ENCODE measurements around the gene APOBR. TPM values are rescaled to one million over a fixed set of nuclear protein-coding genes. Genes with fewer than 3 reads are reported as not detected.

Gene APOBR
- total RNA-seq, 1 donor from 2014 or later, result 17.7 TPM

- no peak for TF ChIP-seq CTCF (IDR thresholded peaks at IDR 0.05)
- ATAC-seq, result no peak
- intact Hi-C loops (cut with DNase I), result no loop called here
- Histone ChIP-seq H3K4me1 (no peaks in the 10 kb centered on the region), H3K9me3 (no peaks in the 10 kb centered on the region), H3K4me3 (no peak overlapping the region), H3K27me3 (no peaks in the 10 kb centered on the region), H3K27ac (no peak overlapping the region), H3K36me3 (no peaks in the 10 kb centered on the region)
- DNase-seq, result no peak
Observed at GRCh38 chr16:28501258-28502232, 7.1 kb downstream of the APOBR start.

GRCh38 chr16:28502290-28502689, 7.8 kb downstream of the APOBR start:
- Histone ChIP-seq H3K27me3 (no peaks in the 10 kb centered on the region), H3K9me3 (no peaks in the 10 kb centered on the region), H3K4me3 (no peak overlapping the region), H3K27ac (no peak overlapping the region), H3K36me3 (no peaks in the 10 kb centered on the region), H3K4me1 (no peaks in the 10 kb centered on the region)
- TF ChIP-seq CTCF (IDR thresholded peaks at IDR 0.05), result no peak
- DNase-seq (no peak), ATAC-seq (no peak)
- intact Hi-C loops (cut with DNase I), result no loop called here

GRCh38 chr16:28503470-28504259, 9.2 kb downstream of the APOBR start:
- intact Hi-C loops (cut with DNase I), result no loop called here
- DNase-seq (no peak), ATAC-seq (no peak)
- Histone ChIP-seq H3K36me3 (no peaks in the 10 kb centered on the region), H3K27ac (no peak overlapping the region), H3K27me3 (no peaks in the 10 kb centered on the region), H3K4me3 (no peak overlapping the region), H3K9me3 (no peaks in the 10 kb centered on the region), H3K4me1 (no peaks in the 10 kb centered on the region)
- TF ChIP-seq CTCF (IDR thresholded peaks at IDR 0.05), result no peak

- ATAC-seq, result no peak
- intact Hi-C loops (cut with DNase I), result no loop called here
Observed at GRCh38 chr16:28504707-28505404, 10.4 kb downstream of the APOBR start.

More at GRCh38 chr16:28504707-28505404, 10.4 kb downstream of the APOBR start:
- Histone ChIP-seq H3K36me3 (no peaks in the 10 kb centered on the region), H3K4me3 (no peak overlapping the region), H3K9me3 (no peaks in the 10 kb centered on the region), H3K27ac (no peak overlapping the region), H3K27me3 (no peaks in the 10 kb centered on the region), H3K4me1 (no peaks in the 10 kb centered on the region)
- no peak for TF ChIP-seq CTCF (IDR thresholded peaks at IDR 0.05)
- no peak for DNase-seq
